A549 (cell line): ENCODE results near the gene PRPSAP1.

Source experiments
- HDAC2 ChIP-seq: fragments of 200-600 bp; sonication (generic); IDR thresholded peaks from 2 replicates; pipeline ENCODE4 v1.6.1; 2016
- PBX3 ChIP-seq: IDR thresholded peaks from 2 replicates; pipeline ENCODE4 v1.6.1; 2012
- POLR2A ChIP-seq: IDR thresholded peaks from 2 replicates; pipeline ENCODE4 v1.6.1; 2012; ENCODE audit warnings: mild to moderate bottlenecking, low read length
- SMC3 ChIP-seq: fragments of >200 bp; sonication (Bioruptor Twin); formaldehyde crosslinking; IDR thresholded peaks from 3 replicates; pipeline ENCODE4 v1.6.1; 2018; ENCODE audit warnings: inconsistent platforms
- TF ChIP-seq, protein P1 (sequence below): fragments of >200 bp; sonication (Bioruptor Twin); formaldehyde crosslinking; IDR thresholded peaks from 3 replicates; pipeline ENCODE4 v1.5.1; 2016
- TF ChIP-seq, protein P2 (sequence below): fragments of >200 bp; sonication (Bioruptor Twin); formaldehyde crosslinking; IDR thresholded peaks from 3 replicates; pipeline ENCODE4 v1.6.1; 2016

DNA sequence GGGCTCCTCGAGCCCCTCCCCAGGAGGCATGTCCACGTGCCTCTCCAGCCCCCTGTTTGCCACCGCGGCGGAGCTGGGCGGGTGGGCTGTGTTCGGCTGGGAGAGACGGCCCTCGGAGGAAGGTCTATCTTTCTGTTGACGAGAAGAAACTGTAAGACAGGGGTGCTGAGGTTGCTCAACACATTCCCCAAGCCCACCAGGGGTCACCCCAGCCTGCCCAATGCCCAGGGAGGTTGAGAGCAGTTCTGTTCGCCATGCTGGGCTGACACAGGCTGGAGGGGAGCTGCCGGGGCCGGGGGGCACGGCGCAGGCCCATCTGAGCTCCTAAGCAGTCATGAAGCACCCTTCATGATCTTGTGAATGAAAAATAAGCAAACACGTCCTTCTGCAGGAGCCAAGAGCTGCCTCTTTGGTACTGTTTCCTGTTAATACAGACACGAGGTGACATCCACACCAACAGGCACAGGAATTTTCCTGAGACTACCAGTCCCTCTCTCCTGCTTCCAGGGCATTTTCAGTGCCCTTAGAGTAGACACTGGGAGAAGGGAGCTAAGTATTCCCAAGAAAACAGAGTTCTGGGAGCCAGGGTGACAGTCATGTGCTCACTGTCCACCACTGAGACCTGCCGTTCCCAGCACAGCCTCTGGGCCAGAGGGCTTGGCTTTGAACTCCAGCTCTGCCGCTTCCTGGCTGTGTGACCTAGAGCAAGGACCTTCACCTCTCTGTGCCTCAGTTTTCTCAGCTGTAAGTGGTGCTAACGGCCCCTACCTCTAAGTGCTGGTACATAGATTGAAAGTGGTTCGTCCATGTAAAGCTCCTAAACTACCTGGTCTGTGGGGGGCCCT is 79.4 kb downstream of the PRPSAP1 start:
- TF ChIP-seq SMC3 = no peak
- TF ChIP-seq POLR2A = no peak
- TF ChIP-seq, protein P1, sequence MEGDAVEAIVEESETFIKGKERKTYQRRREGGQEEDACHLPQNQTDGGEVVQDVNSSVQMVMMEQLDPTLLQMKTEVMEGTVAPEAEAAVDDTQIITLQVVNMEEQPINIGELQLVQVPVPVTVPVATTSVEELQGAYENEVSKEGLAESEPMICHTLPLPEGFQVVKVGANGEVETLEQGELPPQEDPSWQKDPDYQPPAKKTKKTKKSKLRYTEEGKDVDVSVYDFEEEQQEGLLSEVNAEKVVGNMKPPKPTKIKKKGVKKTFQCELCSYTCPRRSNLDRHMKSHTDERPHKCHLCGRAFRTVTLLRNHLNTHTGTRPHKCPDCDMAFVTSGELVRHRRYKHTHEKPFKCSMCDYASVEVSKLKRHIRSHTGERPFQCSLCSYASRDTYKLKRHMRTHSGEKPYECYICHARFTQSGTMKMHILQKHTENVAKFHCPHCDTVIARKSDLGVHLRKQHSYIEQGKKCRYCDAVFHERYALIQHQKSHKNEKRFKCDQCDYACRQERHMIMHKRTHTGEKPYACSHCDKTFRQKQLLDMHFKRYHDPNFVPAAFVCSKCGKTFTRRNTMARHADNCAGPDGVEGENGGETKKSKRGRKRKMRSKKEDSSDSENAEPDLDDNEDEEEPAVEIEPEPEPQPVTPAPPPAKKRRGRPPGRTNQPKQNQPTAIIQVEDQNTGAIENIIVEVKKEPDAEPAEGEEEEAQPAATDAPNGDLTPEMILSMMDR = no peak
- TF ChIP-seq, protein P2, sequence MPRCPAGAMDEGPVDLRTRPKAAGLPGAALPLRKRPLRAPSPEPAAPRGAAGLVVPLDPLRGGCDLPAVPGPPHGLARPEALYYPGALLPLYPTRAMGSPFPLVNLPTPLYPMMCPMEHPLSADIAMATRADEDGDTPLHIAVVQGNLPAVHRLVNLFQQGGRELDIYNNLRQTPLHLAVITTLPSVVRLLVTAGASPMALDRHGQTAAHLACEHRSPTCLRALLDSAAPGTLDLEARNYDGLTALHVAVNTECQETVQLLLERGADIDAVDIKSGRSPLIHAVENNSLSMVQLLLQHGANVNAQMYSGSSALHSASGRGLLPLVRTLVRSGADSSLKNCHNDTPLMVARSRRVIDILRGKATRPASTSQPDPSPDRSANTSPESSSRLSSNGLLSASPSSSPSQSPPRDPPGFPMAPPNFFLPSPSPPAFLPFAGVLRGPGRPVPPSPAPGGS = no peak
- TF ChIP-seq PBX3 = no peak
- TF ChIP-seq HDAC2 = no peak
